K562 (cell line): ENCODE data around the gene UBR3. TPM values are rescaled to one million over a fixed set of nuclear protein-coding genes. Genes with fewer than 3 reads are reported as not detected.

Source experiments
- ATAC-seq: fragments of 200-7000 bp; cut with Tn5 transposase; 3 replicates; pipeline ENCODE4 v1.9.1; 2020; ENCODE audit warnings: moderate library complexity
- BruUV-seq: library from RNA; stranded (reverse); fragments of 400-500 nt; replicated peaks from 2 replicates; lab custom pipeline; 2021; lab: Mats Ljungman, UMichigan
- CTCF ChIA-PET: fragments of 300-600 bp; formaldehyde crosslinking; extraction: SDS; loops from one replicate; lab custom pipeline; 2021; ENCODE audit warnings: low intra/inter-chr PET ratio; lab: Yijun Ruan, JAX
- POLR2A ChIA-PET: fragments of 300-600, 350-650 bp; sonication (Branson Sonifier 250); formaldehyde crosslinking; extraction: SDS; loops from one replicate; lab custom pipeline; 2021; ENCODE audit warnings: antibody characterized with exemption, inconsistent platforms; lab: Yijun Ruan, JAX
- DNase-seq, 4 experiments: peaks; one replicate each; pipeline versions ENCODE4 v3.0.0 to v3.0.0-alpha.2; 2011 to 2018; ENCODE audit warnings: low spot score in 3 of 4, mixed read lengths in 3 of 4; ENCODE audit errors: extremely low read depth in 1 of 4
- FAIRE-seq: peaks from 2 replicates; lab custom pipeline; 2011; peaks lifted over from hg19 to GRCh38; lab: Jason Lieb, UNC
- H2AFZ ChIP-seq: 2 replicates; pipeline ENCODE4 v1.6.0; 2011; ENCODE audit warnings: low read depth, low read length, control low read depth, inconsistent platforms
- H3K27ac ChIP-seq: fragments of 200-600 bp; 3 replicates; pipeline ENCODE4 v1.8.0; 2011; ENCODE audit warnings: low read depth, mild to moderate bottlenecking, control low read depth, inconsistent platforms, low read length, moderate library complexity, mixed read lengths; ENCODE audit errors: extremely low read depth
- H3K27me3 ChIP-seq, 2 experiments: fragments of 300-600 bp in 1 of 2; 2 replicates in 1 of 2; 3 replicates in 1 of 2; pipeline versions ENCODE4 v1.6.0 to v1.8.0; 2011; ENCODE audit warnings: inconsistent platforms in 2 of 2, low read length in 2 of 2, mild to moderate bottlenecking in 1 of 2, mixed read lengths in 1 of 2, moderate library complexity in 1 of 2; ENCODE audit not compliant: control insufficient read depth in 2 of 2, insufficient read depth in 2 of 2
- H3K36me3 ChIP-seq: fragments of 300-600 bp; 3 replicates; pipeline ENCODE4 v1.8.0; 2011; ENCODE audit warnings: mild to moderate bottlenecking, low read length, inconsistent platforms; ENCODE audit not compliant: control insufficient read depth, insufficient read depth
- H3K4me1 ChIP-seq, 2 experiments: fragments of 200-600 bp in 1 of 2; replicated peaks in 1 of 2; 2 replicates in 1 of 2; 3 replicates in 1 of 2; pipeline versions ENCODE4 v1.5.1 to v1.8.0; 2011; ENCODE audit warnings: inconsistent platforms in 2 of 2, low read length in 2 of 2, mild to moderate bottlenecking in 1 of 2, mixed read lengths in 1 of 2, moderate library complexity in 1 of 2; ENCODE audit not compliant: control insufficient read depth in 2 of 2, insufficient read depth in 2 of 2
- H3K4me2 ChIP-seq: 2 replicates; pipeline ENCODE4 v1.6.1; 2011; ENCODE audit warnings: low read length, control low read depth, inconsistent platforms, mixed read lengths; ENCODE audit not compliant: insufficient read depth
- H3K4me3 ChIP-seq: fragments of 200-600 bp; sonication (generic), shearing (Covaris generic); 2 replicates; pipeline ENCODE4 v1.5.1; 2016; ENCODE audit warnings: control low read depth, inconsistent platforms
- H3K79me2 ChIP-seq: fragments of 200-600 bp; 3 replicates; pipeline ENCODE4 v1.8.0; 2011; ENCODE audit warnings: low read length, inconsistent platforms; ENCODE audit not compliant: control insufficient read depth, insufficient read depth
- H3K9ac ChIP-seq, 2 experiments: 2 replicates each; pipeline versions ENCODE4 v1.6.0 to v1.6.1; 2011; ENCODE audit warnings: low read depth in 2 of 2, low read length in 2 of 2, control low read depth in 1 of 2, inconsistent platforms in 1 of 2, mild to moderate bottlenecking in 1 of 2, mixed read lengths in 1 of 2; ENCODE audit not compliant: insufficient read depth in 1 of 2
- H3K9me1 ChIP-seq: one replicate; pipeline ENCODE4 v1.6.0; 2011; ENCODE audit warnings: inconsistent platforms, mild to moderate bottlenecking, low read length, moderate library complexity; ENCODE audit not compliant: control insufficient read depth, insufficient read depth
- H3K9me3 ChIP-seq: replicated peaks from 2 replicates; pipeline ENCODE4 v1.5.1; 2011; ENCODE audit warnings: low read depth, low read length, inconsistent platforms; ENCODE audit not compliant: control insufficient read depth, insufficient read depth
- H4K20me1 ChIP-seq: replicated peaks from 2 replicates; pipeline ENCODE4 v1.6.1; 2011; ENCODE audit warnings: low read length, inconsistent platforms, mixed read lengths; ENCODE audit not compliant: control insufficient read depth, insufficient read depth
- COPS2 ChIP-seq: fragments of 450-650 bp; conservative IDR thresholded peaks from 2 replicates; pipeline ENCODE4 v1.6.1; 2016; ENCODE audit warnings: mild to moderate bottlenecking, moderate library complexity
- CTCF ChIP-seq, 3 experiments: IDR thresholded peaks in 2 of 3; conservative IDR thresholded peaks in 1 of 3; 2 replicates each; pipeline ENCODE4 v1.5.1; 2011 to 2012; ENCODE audit warnings: low read length in 3 of 3, mild to moderate bottlenecking in 3 of 3, control low read depth in 2 of 3, improper control_type of control experiment in 1 of 3, inconsistent platforms in 1 of 3, low read depth in 1 of 3, mixed read lengths in 1 of 3, moderate library complexity in 1 of 3; ENCODE audit not compliant: insufficient read depth in 2 of 3
- EGR1 ChIP-seq: fragments of 450-650 bp; conservative IDR thresholded peaks from 2 replicates; pipeline ENCODE4 v1.6.1; 2017; ENCODE audit warnings: mild to moderate bottlenecking
- HNRNPUL1 ChIP-seq: fragments of 200-400 bp; formaldehyde crosslinking; IDR thresholded peaks from 2 replicates; pipeline ENCODE4 v1.6.1; 2017; ENCODE audit warnings: low read length
- NELFE ChIP-seq: IDR thresholded peaks from 2 replicates; pipeline ENCODE4 v1.6.1; 2011; ENCODE audit warnings: mild to moderate bottlenecking; ENCODE audit not compliant: insufficient read depth, insufficient read length
- SMAD4 ChIP-seq: fragments of 250-450 bp; sonication (Bioruptor Pico); conservative IDR thresholded peaks from 2 replicates; pipeline ENCODE4 v1.8.0; 2021; ENCODE audit warnings: inconsistent platforms, mild to moderate bottlenecking, moderate library complexity
- VEZF1 ChIP-seq: fragments of 200-800 bp; sonication (Bioruptor generic); IDR thresholded peaks from 2 replicates; pipeline ENCODE4 v1.6.1; 2017; ENCODE audit warnings: missing genetic modification characterization, missing compliant biosample characterization
- WGBS: fragments of 100-300 bp; shearing (Covaris generic); methylation state at CpG from one replicate; pipeline ENCODE4 v1.1.6; 2016; ENCODE audit warnings: low coverage, mixed read lengths; ENCODE audit not compliant: insufficient coverage; ENCODE audit errors: missing lambda C conversion rate; 5-methylcytosine and 5-hydroxymethylcytosine counted together
- in situ Hi-C: fragments of 300-500 bp; cut with MboI; formaldehyde crosslinking; loops from 4 replicates; pipeline ENCODE4 v1.15.0; 2018; ENCODE audit warnings: inconsistent platforms, mixed read lengths
- intact Hi-C: fragments of 100-400 bp; cut with micrococcal nuclease; formaldehyde crosslinking; loops from 2 replicates; pipeline ENCODE4 v1.14.2; 2022
- polyA plus RNA-seq, 8 experiments: library from polyadenylated mRNA; depleted of rRNA in 4 of 8; stranded (reverse) in 5 of 8; unstranded in 3 of 8; fragments of >200 nt; fragmentation: Nextera tagmentation in 2 of 8; fragmentation: Illumina TruSeq in 1 of 8; extraction: Ambion mirVana in 2 of 8; extraction: Trizol in 1 of 8; gene quantifications; 2 replicates each; pipeline versions ENCODE4 v1.2.1 to v1.2.3, GENCODE V29; 2011 to 2014; ENCODE audit warnings: inconsistent platforms in 1 of 8, missing spikeins in 1 of 8
- total RNA-seq, 7 experiments: library from RNA; depleted of rRNA in 6 of 7; stranded (reverse); fragments of >200 nt in 6 of 7; fragmentation: Illumina TruSeq in 2 of 7; extraction: Trizol in 2 of 7; gene quantifications; 2 replicates each; pipeline versions ENCODE4 v1.2.1 to v1.2.3, GENCODE V29; 2011 to 2021; ENCODE audit warnings: low replicate concordance in 1 of 7

Gene UBR3
- total and polyA plus RNA-seq, 9 of the 15 experiments (the other 6 are each of a cell fraction or from before 2014, with no cell fraction given), result 14.4 to 63.5 (median 40.4) TPM

DNA sequence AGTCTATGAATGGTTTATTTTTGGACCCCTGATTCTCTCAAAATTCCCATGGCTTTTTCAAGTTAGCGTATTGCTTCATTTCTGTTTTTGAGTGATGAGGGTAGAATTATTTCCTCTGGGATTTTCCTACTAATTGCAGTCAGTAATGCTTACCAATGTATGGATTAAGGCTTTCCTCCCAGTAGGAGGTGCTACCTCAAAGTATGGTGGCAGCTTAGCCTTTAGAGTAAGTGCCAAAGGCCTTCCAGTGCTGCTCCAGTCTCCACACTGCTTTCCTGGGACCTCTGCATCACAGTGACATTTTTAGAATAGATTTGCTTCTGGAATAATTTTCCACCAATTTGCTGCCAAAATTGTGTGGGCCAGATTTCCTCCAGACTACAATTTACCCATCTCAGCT lies 44.7 kb upstream of the UBR3 start:
- Histone ChIP-seq H3K4me2 (no peak overlapping the region), H3K27me3 (no peaks in the 10 kb centered on the region), H3K4me3 (no peak overlapping the region), H3K36me3 (no peaks in the 10 kb centered on the region), H3K9ac (no peak overlapping the region), H3K9me3 (no peaks in the 10 kb centered on the region), H3K4me1 (no peaks in the 10 kb centered on the region), H4K20me1 (no peaks in the 10 kb centered on the region), H2AFZ (no peak overlapping the region), H3K9me1 (no peaks in the 10 kb centered on the region), H3K79me2 (no peaks in the 10 kb centered on the region), H3K27ac (no peak overlapping the region)
- CTCF ChIA-PET, result no interaction called here
- WGBS, result 74% methylated on average over 1 of the region's 1 CpG
- POLR2A ChIA-PET, result interaction anchor here (0.6 to 0.8 kb wide), 2 partner anchors 12 to 36 kb away, joined by 3 to 4 read pairs; no protein-coding TSS in a partner anchor
- DNase-seq, result no peak
- no TSS peak for BruUV-seq
- no peak for FAIRE-seq
- in situ Hi-C loops (no loop called here), intact Hi-C loops (no loop called here)
- peak; percentile 72 for ATAC-seq
- peak; percentile 18 to 36 (median 23); a peak in 1 of 6 replicates for TF ChIP-seq CTCF (IDR thresholded peaks at IDR 0.05 in 2 of 3, conservative IDR thresholded peaks at IDR 0.05 in 1 of 3; ENCODE audit: insufficient read depth in 2 of 3, low read depth in 1 of 3, low read length in 3 of 3)
- TF ChIP-seq HNRNPUL1, result no peak

GRCh38 chr2:169790581-169790980 lies 36.7 kb upstream of the UBR3 start:
- in situ Hi-C loops, result no loop called here
- CTCF ChIA-PET, result interaction anchor here (1.7 kb wide), 1 partner anchor 262 kb away, joined by 7 read pairs; no protein-coding TSS in a partner anchor
- H3K4me2 ChIP-seq, result no peak overlapping the region

More at GRCh38 chr2:169790581-169790980, 36.7 kb upstream of the UBR3 start:
- Histone ChIP-seq H3K27me3 (no peaks in the 10 kb centered on the region), H3K9me3 (no peaks in the 10 kb centered on the region), H3K27ac (no peak overlapping the region), H4K20me1 (no peaks in the 10 kb centered on the region), H3K36me3 (no peaks in the 10 kb centered on the region), H3K9me1 (no peaks in the 10 kb centered on the region), H3K9ac (no peak overlapping the region), H3K4me1 (peaks cover 0 to 6% of the 10 kb centered on the region in 2 experiments; a peak in 2 of 5 replicates), H2AFZ (no peak overlapping the region), H3K79me2 (no peaks in the 10 kb centered on the region), H3K4me3 (no peak overlapping the region)
- FAIRE-seq (no peak), ATAC-seq (no peak), DNase-seq (no peak)
- POLR2A ChIA-PET, result interaction anchor here (0.5 to 1.6 kb wide), 3 partner anchors 8 to 569 kb away, joined by 3 to 8 read pairs (median 3); partner anchors contain the start of genes KLHL23 and SSB
- intact Hi-C loops, result loop anchor here (5.0 kb wide), 1 partner anchor 263 kb away; no protein-coding TSS in a partner anchor
- 82% methylated on average over 5 of the region's 5 CpGs for WGBS
- TF ChIP-seq VEZF1 (CRISPR knock-in tag), result no peak
- TF ChIP-seq NELFE, result no peak
- TF ChIP-seq COPS2, result no peak
- TF ChIP-seq SMAD4 (CRISPR knock-in tag), result no peak
- TF ChIP-seq EGR1, result 0 out of 2 replicates have a peak, but pooled peaks have one; percentile 18
- BruUV-seq, result no TSS peak
